Stimulated activated CD4-positive, alpha-beta T cell treated with anti-CD3 and anti-CD28 coated beads, Interleukin-4, amount 100 ng/mL, for 1 hour (primary cell): ENCODE data around the gene CTSA.
A peak's percentile ranks its signal among the peaks of the same experiment; 100 is the strongest.
"Not testable (repeated sequence)": the region's sequence is repeated elsewhere in the genome, so short reads cannot be mapped to it uniquely, and the experiment has no call there.

Experiments
- DNase-seq: peaks from one replicate; pipeline ENCODE4 v3.0.0-alpha.2; 2020

CTSA gene

GRCh38 chr20:45918779-45919537 is 27.8 kb downstream of the CTSA start:
- no peak for DNase-seq

GRCh38 chr20:45919542-45920399 is 28.6 kb downstream of the CTSA start:
- no peak for DNase-seq

GRCh38 chr20:45920462-45921336 is 29.6 kb downstream of the CTSA start:
- DNase-seq, result no peak

- no peak for DNase-seq
These were observed 30.4 kb downstream of the CTSA start for GRCh38 chr20:45921337-45922189.

- DNase-seq, result no peak
These were observed 33.5 kb downstream of the CTSA start for GRCh38 chr20:45924391-45925261.

GRCh38 chr20:45925821-45926506 is 34.8 kb downstream of the CTSA start:
- DNase-seq, result no peak

GRCh38 chr20:45926731-45927070 is 35.6 kb downstream of the CTSA start:
- no peak for DNase-seq

- no peak for DNase-seq
These were observed 36.1 kb downstream of the CTSA start for GRCh38 chr20:45927071-45927878.

- DNase-seq, result not testable (repeated sequence)
These were observed 40.5 kb downstream of the CTSA start for GRCh38 chr20:45931680-45932079.

- DNase-seq, result peak; percentile 50
These were observed 42.3 kb downstream of the CTSA start for GRCh38 chr20:45933266-45934045.

GRCh38 chr20:45934046-45934585 is 43.0 kb downstream of the CTSA start:
- DNase-seq, result no peak

GRCh38 chr20:45934586-45935415 is 43.7 kb downstream of the CTSA start, which contains the start of gene PCIF1:
Gene PCIF1 (plus strand): TSS chr20:45934683. CDS start chr20:45939000, 4,317 bp downstream.
- peak; percentile 98 for DNase-seq

- no peak for DNase-seq
These were observed 44.4 kb downstream of the CTSA start for GRCh38 chr20:45935416-45936046.

GRCh38 chr20:45937765-45938164 is 46.6 kb downstream of the CTSA start:
- DNase-seq, result no peak

GRCh38 chr20:45938727-45939438 is 47.7 kb downstream of the CTSA start:
- no peak for DNase-seq

GRCh38 chr20:45940053-45940452 is 48.9 kb downstream of the CTSA start:
- no peak for DNase-seq
